Neutrophil (primary cell): ENCODE measurements around the gene HPS3.
A peak's percentile ranks its signal among the peaks of the same experiment; 100 is the strongest.

Experiments used
- H3K27ac ChIP-seq: fragments of 200-600 bp; sonication (generic); 2 replicates; pipeline ENCODE4 v1.5.1; 2016; ENCODE audit warnings: mild to moderate bottlenecking, moderate library complexity
- H3K27me3 ChIP-seq: fragments of 200-600 bp; sonication (generic); 2 replicates; pipeline ENCODE4 v1.6.0; 2016; ENCODE audit warnings: mild to moderate bottlenecking
- H3K36me3 ChIP-seq: fragments of 200-600 bp; sonication (generic); 2 replicates; pipeline ENCODE4 v1.5.1; 2017
- H3K4me1 ChIP-seq, 2 experiments: fragments of 200-600 bp in 1 of 2; sonication (generic) in 1 of 2; 1 replicate in 1 of 2; 2 replicates in 1 of 2; pipeline versions ENCODE4 v1.5.1 to v1.6.1; 2013 to 2016; ENCODE audit warnings: low read depth in 1 of 2, low read length in 1 of 2, mild to moderate bottlenecking in 1 of 2, moderate library complexity in 1 of 2; ENCODE audit not compliant: control insufficient read depth in 1 of 2, insufficient read depth in 1 of 2
- H3K4me3 ChIP-seq, 2 experiments: fragments of 200-600 bp in 1 of 2; sonication (generic) in 1 of 2; 1 replicate in 1 of 2; 2 replicates in 1 of 2; pipeline ENCODE4 v1.5.1; 2013 to 2016; ENCODE audit warnings: low read depth in 1 of 2, low read length in 1 of 2, mild to moderate bottlenecking in 1 of 2, moderate library complexity in 1 of 2
- H3K9me3 ChIP-seq: fragments of 200-600 bp; sonication (generic); 2 replicates; pipeline ENCODE4 v1.5.1; 2016
- CTCF ChIP-seq: fragments of 200-600 bp; sonication (generic); IDR thresholded peaks from 2 replicates; pipeline ENCODE4 v1.5.1; 2016; ENCODE audit warnings: antibody characterized with exemption

HPS3 gene

GRCh38 chr3:149129326-149130205 lies at the start of gene HPS3:
Gene HPS3 (plus strand): TSS chr3:149129638. CDS start chr3:149129724, 86 bp downstream.
- no peaks in the 10 kb centered on the region for H3K9me3 ChIP-seq
- no peaks in the 10 kb centered on the region for H3K36me3 ChIP-seq
- H3K27ac ChIP-seq, result peak within 1 kb of the TSS; percentile 74
- H3K4me1 ChIP-seq, result peaks cover 29 to 35% of the 10 kb centered on the region in 2 experiments
- TF ChIP-seq CTCF, result peak; percentile 66
- peaks cover 15% of the 10 kb centered on the region for H3K27me3 ChIP-seq
- peak within 1 kb of the TSS; percentile 65 to 96 for H3K4me3 ChIP-seq

DNA sequence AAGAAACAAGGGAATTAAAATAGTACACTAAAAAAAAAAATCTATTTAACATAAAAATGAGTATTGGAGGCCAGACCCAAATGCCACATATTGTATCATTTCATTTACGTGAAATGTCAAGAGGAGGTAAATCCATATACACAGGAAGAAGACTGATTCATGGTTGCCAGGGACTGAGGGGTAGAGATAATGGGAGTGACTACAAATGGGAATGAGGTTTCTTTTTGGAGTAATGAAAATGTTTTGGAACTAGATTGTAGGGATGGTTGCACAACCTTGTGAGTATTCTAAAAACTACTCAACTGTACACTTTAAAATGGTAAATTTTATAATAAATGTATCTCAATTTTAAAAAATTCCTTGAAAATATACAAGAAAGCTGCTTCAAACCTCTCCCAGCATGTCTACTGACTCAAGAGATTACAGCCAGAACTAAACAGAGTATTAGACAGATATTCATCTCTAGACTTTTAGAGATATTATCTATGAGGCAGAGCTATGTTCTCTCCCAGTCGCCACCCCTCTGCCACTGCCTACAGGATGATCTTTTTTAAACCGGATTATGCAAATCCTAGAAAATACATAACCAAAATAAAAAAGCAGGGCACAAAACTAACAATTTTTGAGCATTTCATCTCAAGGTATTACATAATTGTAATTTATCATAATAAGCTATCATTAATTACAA lies 49.3 kb upstream of the HPS3 start:
- Histone ChIP-seq H3K27ac (no peak overlapping the region), H3K4me3 (no peak overlapping the region)

DNA sequence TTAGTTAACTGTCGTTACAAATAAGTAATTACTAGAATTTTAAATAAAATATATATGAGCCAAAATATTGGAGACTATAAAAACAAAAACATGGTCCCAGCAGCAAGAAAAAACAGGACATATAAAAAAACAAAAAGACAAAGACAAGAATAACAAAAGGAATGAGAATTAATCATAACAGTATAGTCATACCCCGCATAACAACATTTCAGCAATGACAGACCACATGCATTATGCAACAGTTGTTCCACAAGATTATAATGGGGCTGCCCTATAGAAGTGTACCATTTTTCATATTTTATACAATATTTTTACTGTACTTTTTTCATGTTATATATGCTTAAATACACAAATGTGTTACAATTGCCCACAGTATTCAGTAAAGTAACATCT lies 48.7 kb upstream of the HPS3 start:
- H3K27ac ChIP-seq, result no peak overlapping the region
- TF ChIP-seq CTCF, result no peak
- peaks cover 6 to 8% of the 10 kb centered on the region in 2 experiments for H3K4me1 ChIP-seq
- no peak overlapping the region for H3K4me3 ChIP-seq
- no peaks in the 10 kb centered on the region for H3K27me3 ChIP-seq
- H3K9me3 ChIP-seq, result no peaks in the 10 kb centered on the region
- H3K36me3 ChIP-seq, result no peaks in the 10 kb centered on the region

More for the DNA sequence above, 49.3 kb upstream of the HPS3 start:
- H3K36me3 ChIP-seq, result no peaks in the 10 kb centered on the region
- no peak for TF ChIP-seq CTCF
- no peaks in the 10 kb centered on the region for H3K9me3 ChIP-seq
- no peaks in the 10 kb centered on the region for H3K27me3 ChIP-seq
- peaks cover under 1 to 2% of the 10 kb centered on the region in 2 experiments for H3K4me1 ChIP-seq

GRCh38 chr3:149081772-149082171 lies 47.7 kb upstream of the HPS3 start:
- Histone ChIP-seq H3K4me1 (peaks cover 11 to 16% of the 10 kb centered on the region in 2 experiments), H3K4me3 (no peak overlapping the region)
- TF ChIP-seq CTCF, result no peak

DNA sequence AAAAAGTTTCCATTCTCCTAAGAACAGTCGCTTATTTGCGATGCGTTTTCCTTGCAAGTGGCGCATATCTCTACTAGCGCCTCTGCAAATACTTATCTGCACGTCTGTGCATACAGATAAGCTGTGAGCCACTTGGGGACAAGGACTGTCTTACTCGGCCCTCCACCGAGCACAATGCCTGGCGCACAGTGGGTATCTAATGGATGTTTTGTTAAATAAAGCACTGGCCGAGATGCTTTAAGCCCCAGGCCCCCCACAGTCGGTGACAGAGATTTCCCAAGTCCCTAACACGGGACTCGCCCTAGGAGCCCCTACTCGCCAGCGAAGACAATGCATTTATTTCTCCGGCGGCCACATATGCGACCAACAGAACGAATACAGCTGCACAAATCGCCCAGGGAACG lies 43.6 kb upstream of the HPS3 start:
- Histone ChIP-seq H3K4me3 (peak overlapping the region; percentile 70 to 74), H3K27ac (peak overlapping the region; percentile 3), H3K27me3 (no peaks in the 10 kb centered on the region), H3K4me1 (peaks cover 11 to 17% of the 10 kb centered on the region in 2 experiments), H3K9me3 (no peaks in the 10 kb centered on the region), H3K36me3 (no peaks in the 10 kb centered on the region)
- no peak for TF ChIP-seq CTCF

More at GRCh38 chr3:149081772-149082171, 47.7 kb upstream of the HPS3 start:
- Histone ChIP-seq H3K27ac (no peak overlapping the region), H3K36me3 (no peaks in the 10 kb centered on the region), H3K27me3 (no peaks in the 10 kb centered on the region), H3K9me3 (no peaks in the 10 kb centered on the region)
